Esophagus muscularis mucosa (tissue), 4 donors: Measurements from ENCODE around the gene GNG8. TPM values are rescaled to one million over a fixed set of nuclear protein-coding genes. Genes with fewer than 3 reads are reported as not detected.
A peak's percentile ranks its signal among the peaks of the same experiment; 100 is the strongest.

ENCODE experiments used
- DNase-seq: peaks from one replicate; pipeline ENCODE4 v3.0.0-alpha.2; 2017; ENCODE audit errors: extremely low spot score
- H3K27ac ChIP-seq, 4 donors: fragments of 200-600 bp; sonication (generic); replicated peaks in 1 of 4; 1 replicate in 3 of 4; 2 replicates in 1 of 4; pipeline ENCODE4 v1.5.1; 2016 to 2019; ENCODE audit warnings: mild to moderate bottlenecking in 1 of 4
- H3K27me3 ChIP-seq, 4 donors: fragments of 200-600 bp; sonication (generic); one replicate each; pipeline versions ENCODE4 v1.5.1 to v1.6.0; 2016 to 2019
- H3K36me3 ChIP-seq, 4 donors: fragments of 200-600 bp; sonication (generic); one replicate each; pipeline ENCODE4 v1.5.1; 2016 to 2019
- H3K4me1 ChIP-seq, 4 donors: fragments of 200-600 bp; sonication (generic); one replicate each; pipeline ENCODE4 v1.5.1; 2016 to 2019
- H3K4me3 ChIP-seq, 4 donors: fragments of 200-600 bp; sonication (generic); 1 replicate in 2 of 4; 2 replicates in 2 of 4; pipeline ENCODE4 v1.5.1; 2016 to 2019; ENCODE audit warnings: mild to moderate bottlenecking in 4 of 4, moderate library complexity in 1 of 4
- H3K9me3 ChIP-seq, 4 donors: fragments of 200-600 bp; sonication (generic); 1 replicate in 3 of 4; 2 replicates in 1 of 4; pipeline ENCODE4 v1.5.1; 2016 to 2019
- CTCF ChIP-seq, 3 experiments: fragments of 200-600 bp in 2 of 3; fragments of 450-650 bp in 1 of 3; sonication (generic) in 2 of 3; IDR thresholded peaks; one replicate each; pipeline ENCODE4 v1.5.1; 2017 to 2019; ENCODE audit warnings: antibody characterized with exemption in 3 of 3, mild to moderate bottlenecking in 2 of 3, moderate library complexity in 1 of 3
- EP300 ChIP-seq: sonication (generic); formaldehyde crosslinking; IDR thresholded peaks from one replicate; pipeline ENCODE4 v1.6.1; 2017; ENCODE audit warnings: antibody characterized with exemption
- POLR2A ChIP-seq: fragments of 450-650 bp; IDR thresholded peaks from one replicate; pipeline ENCODE4 v1.6.1; 2017; ENCODE audit warnings: antibody characterized with exemption, moderate library complexity, mild to moderate bottlenecking, low read depth
- POLR2AphosphoS5 ChIP-seq, 2 donors: sonication (generic); formaldehyde crosslinking; IDR thresholded peaks; one replicate each; pipeline ENCODE4 v1.6.1; 2017; ENCODE audit warnings: antibody characterized with exemption in 2 of 2
- WGBS: methylation state at CpG from one replicate; pipeline ENCODE4 v1.1.5; 2018; 5-methylcytosine and 5-hydroxymethylcytosine counted together
- intact Hi-C: fragments of 100-400 bp; cut with DNase I; formaldehyde crosslinking; loops from one replicate; pipeline ENCODE4 v1.15.1; 2023
- total RNA-seq, 4 donors: library from RNA; depleted of rRNA; stranded (reverse); fragments of >200 nt; gene quantifications; one replicate each; pipeline versions ENCODE4 v1.1.0 to v1.2.1, GENCODE V29; 2016

Gene GNG8
- total RNA-seq, 4 donors from 2014 or later = not detected

GRCh38 chr19:46614114-46614722 is 21.8 kb downstream of the GNG8 start:
- 8% methylated on average over 12 of the region's 12 CpGs for WGBS
- peak; percentile 92 to 97 (median 93) for TF ChIP-seq CTCF (IDR thresholded peaks at IDR 0.05)
- TF ChIP-seq POLR2AphosphoS5 (IDR thresholded peaks at IDR 0.05) = peak in 1 of 2 donors; percentile 43
- no peak for TF ChIP-seq EP300
- no peak for TF ChIP-seq POLR2A
- Histone ChIP-seq H3K9me3 (no peaks in the 10 kb centered on the region), H3K4me3 (no peak overlapping the region), H3K27me3 (no peaks in the 10 kb centered on the region), H3K36me3 (peaks cover 12 to 19% (median 15%) of the 10 kb centered on the region in 4 donors), H3K4me1 (peaks cover 27 to 40% (median 36%) of the 10 kb centered on the region in 4 donors), H3K27ac (peak overlapping the region in 1 of 4 donors; percentile 23)
- intact Hi-C loops = loop anchor here (1.0 kb wide), 1 partner anchor 48 kb away; no protein-coding TSS in a partner anchor
- DNase-seq = peak; percentile 97

- no peak for DNase-seq
- intact Hi-C loops = no loop called here
- 91% methylated on average over 21 of the region's 22 CpGs for WGBS
- no peak for TF ChIP-seq POLR2AphosphoS5 (IDR thresholded peaks at IDR 0.05)
- no peak for TF ChIP-seq POLR2A
- TF ChIP-seq EP300 = no peak
- TF ChIP-seq CTCF (IDR thresholded peaks at IDR 0.05) = no peak
- H3K4me3 ChIP-seq = no peak overlapping the region
- no peak overlapping the region for H3K27ac ChIP-seq
- peaks cover 19 to 26% (median 22%) of the 10 kb centered on the region in 4 donors for H3K36me3 ChIP-seq
- H3K9me3 ChIP-seq = no peaks in the 10 kb centered on the region
- H3K27me3 ChIP-seq = no peaks in the 10 kb centered on the region
- H3K4me1 ChIP-seq = peaks cover 20 to 34% (median 29%) of the 10 kb centered on the region in 4 donors
Observed at GRCh38 chr19:46613525-46613924, 22.5 kb downstream of the GNG8 start.

- TF ChIP-seq EP300 = no peak
- no peak for TF ChIP-seq POLR2A
- TF ChIP-seq CTCF (IDR thresholded peaks at IDR 0.05) = no peak
- no peak for TF ChIP-seq POLR2AphosphoS5 (IDR thresholded peaks at IDR 0.05)
- Histone ChIP-seq H3K27me3 (no peaks in the 10 kb centered on the region), H3K4me1 (peaks cover 9 to 28% (median 23%) of the 10 kb centered on the region in 4 donors), H3K27ac (no peak overlapping the region), H3K9me3 (no peaks in the 10 kb centered on the region), H3K4me3 (no peak overlapping the region), H3K36me3 (peaks cover 27 to 44% (median 39%) of the 10 kb centered on the region in 4 donors)
- WGBS = 73% methylated on average over 6 of the region's 6 CpGs
- DNase-seq = no peak
- intact Hi-C loops = no loop called here
Observed at GRCh38 chr19:46611776-46612175, 24.2 kb downstream of the GNG8 start.

GRCh38 chr19:46610851-46611770 is 24.9 kb downstream of the GNG8 start:
- H3K4me1 ChIP-seq = peaks cover 14 to 28% (median 22%) of the 10 kb centered on the region in 4 donors
- WGBS = 79% methylated on average over 15 of the region's 17 CpGs

More at GRCh38 chr19:46610851-46611770, 24.9 kb downstream of the GNG8 start:
- no peak for DNase-seq
- Histone ChIP-seq H3K36me3 (peaks cover 27 to 50% (median 44%) of the 10 kb centered on the region in 4 donors), H3K27me3 (no peaks in the 10 kb centered on the region), H3K27ac (no peak overlapping the region), H3K4me3 (no peak overlapping the region), H3K9me3 (no peaks in the 10 kb centered on the region)
- TF ChIP-seq EP300 = no peak
- TF ChIP-seq POLR2AphosphoS5 (IDR thresholded peaks at IDR 0.05) = no peak
- no peak for TF ChIP-seq CTCF (IDR thresholded peaks at IDR 0.05)
- TF ChIP-seq POLR2A = no peak
- intact Hi-C loops = no loop called here
